ENCODE measurements around the gene MAP7D1.
"Not testable (repeated sequence)": the region's sequence is repeated elsewhere in the genome, so short reads cannot be mapped to it uniquely, and the experiment has no call there.

MAP7D1 gene

DNA sequence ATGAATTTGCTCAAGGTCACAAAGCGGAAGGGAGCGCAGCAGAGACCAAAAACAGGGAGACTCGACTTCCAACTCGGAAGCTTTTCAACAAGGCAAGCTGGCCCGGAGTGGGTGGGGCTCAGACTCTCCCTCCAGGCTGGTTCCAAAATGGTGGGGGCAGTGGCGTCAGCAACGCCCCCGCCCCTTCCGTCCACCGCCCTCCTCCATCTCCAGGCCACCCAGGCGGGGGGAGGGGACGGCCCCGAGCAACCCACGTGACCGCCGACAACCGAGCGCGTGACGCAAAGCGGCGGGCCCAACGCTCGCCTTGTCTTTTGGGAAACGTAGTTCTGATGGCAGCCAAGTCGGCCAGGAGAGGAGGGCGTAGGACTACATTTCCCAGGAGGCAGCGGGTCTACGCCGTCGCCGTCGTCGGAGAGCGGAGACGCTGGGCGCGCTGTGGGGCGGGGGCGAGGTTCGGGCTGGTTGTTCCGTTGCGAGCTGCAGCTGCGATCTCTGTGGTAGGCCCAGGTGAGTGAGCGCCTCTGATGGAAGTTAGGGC, 68.1 kb downstream of the MAP7D1 start, which contains the start of gene THRAP3:
Gene THRAP3 (plus strand): TSS at position 448 of the 541 bp plus-strand sequence. CDS start 58,121 bp downstream, outside the sequence.
- H3K4me1 ChIP-seq (ENCODE audit: insufficient read depth, insufficient read length): peaks cover 5% of the 10 kb centered on the region
- H3K36me3 ChIP-seq (ENCODE audit: insufficient read depth, insufficient read length, low read length): peaks cover 41% of the 10 kb centered on the region
- peak within 1 kb of the TSS; percentile 97 for H3K9ac ChIP-seq (ENCODE audit: insufficient read length, low read depth)
- peak; percentile 100 for DNase-seq (ENCODE audit: low read depth, low spot score)
- TF ChIP-seq YY1 (IDR thresholded peaks at IDR 0.05; ENCODE audit: insufficient read depth, insufficient read length) (peak; percentile 60), SUZ12 (IDR thresholded peaks at IDR 0.05; ENCODE audit: extremely low read depth, insufficient read depth, insufficient read length) (no peak)
- no peaks in the 10 kb centered on the region for H3K27me3 ChIP-seq (ENCODE audit: insufficient read depth, insufficient read length)
- no peaks in the 10 kb centered on the region for H3K9me3 ChIP-seq (ENCODE audit: insufficient read depth, low read length)
- peak within 1 kb of the TSS; percentile 80 for H3K4me3 ChIP-seq (ENCODE audit: insufficient read length, low read depth)

DNA sequence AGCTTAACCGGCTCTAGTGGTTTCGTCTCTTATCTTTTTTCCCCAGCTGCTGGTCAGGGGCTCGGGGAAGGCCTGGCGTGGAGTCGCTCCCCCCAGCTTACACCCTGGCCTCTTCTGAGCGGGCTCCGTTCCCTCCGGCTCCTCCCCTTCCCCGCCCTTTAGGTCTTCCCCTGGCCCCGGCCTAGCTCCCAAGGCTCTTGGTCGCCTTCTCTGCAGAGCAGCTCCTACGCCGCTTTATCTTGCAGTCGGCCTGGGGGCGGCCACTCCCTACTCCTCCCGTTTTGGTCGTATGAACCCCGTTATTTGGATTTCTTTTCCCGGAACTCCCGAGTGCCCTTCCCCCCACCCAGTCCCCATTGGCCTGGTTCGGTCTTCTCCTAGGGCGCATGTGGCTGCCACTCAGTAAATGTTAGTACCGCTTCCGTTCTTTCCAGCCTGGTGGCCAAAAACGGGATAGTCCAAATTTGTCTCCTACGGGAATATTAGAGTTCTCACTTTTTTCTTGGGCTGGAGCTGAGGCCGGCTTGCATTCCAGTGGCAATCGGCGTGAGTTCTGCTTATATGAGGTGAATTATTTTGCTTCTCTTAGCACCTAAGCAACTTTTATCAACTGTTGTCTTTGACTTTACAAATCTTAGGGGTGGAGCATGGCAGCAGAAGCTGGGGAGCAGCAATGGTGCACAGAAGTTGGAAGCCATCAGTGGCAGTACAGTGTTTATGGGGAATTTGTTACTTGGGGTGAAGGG, 68.8 kb downstream of the MAP7D1 start:
- TF ChIP-seq YY1 (IDR thresholded peaks at IDR 0.05; ENCODE audit: insufficient read depth, insufficient read length): no peak
- no peak for TF ChIP-seq ZNF274 (IDR thresholded peaks at IDR 0.05; ENCODE audit: low read depth, low read length)
- no peak for TF ChIP-seq SUZ12 (IDR thresholded peaks at IDR 0.05; ENCODE audit: extremely low read depth, insufficient read depth, insufficient read length)
- Histone ChIP-seq H3K4me1 (ENCODE audit: insufficient read depth, insufficient read length) (peaks cover 5% of the 10 kb centered on the region), H3K9ac (ENCODE audit: insufficient read length, low read depth) (peak overlapping the region; percentile 97)

DNA sequence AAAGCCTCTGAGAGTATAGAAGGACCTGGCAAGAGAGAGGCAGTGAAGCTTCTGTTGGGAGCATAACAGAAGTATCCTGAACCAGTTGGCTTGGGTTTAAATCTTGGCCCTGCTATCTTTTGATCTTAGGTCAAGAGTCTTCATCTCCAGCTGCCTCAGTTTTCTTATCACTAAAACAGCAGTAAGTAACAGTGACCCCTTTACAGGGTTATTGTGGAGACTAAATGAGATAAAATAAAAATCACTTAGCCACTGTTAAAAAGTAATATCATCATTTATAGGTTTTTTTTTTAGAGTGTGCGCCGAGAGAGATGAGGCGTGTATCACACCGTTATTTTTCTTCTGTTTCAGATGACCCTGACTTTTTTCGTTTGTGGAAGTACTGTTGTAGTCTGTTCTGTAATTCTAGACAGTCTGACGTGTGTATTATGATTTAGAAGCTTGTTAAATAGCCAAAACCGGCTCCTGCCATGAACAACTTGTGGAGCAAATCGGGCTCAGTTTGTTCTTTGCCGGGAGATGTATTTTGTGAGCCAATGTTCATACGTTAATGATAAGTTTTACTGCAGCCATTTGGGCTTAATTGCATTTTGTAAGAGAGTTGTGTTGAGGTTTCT, 69.4 kb downstream of the MAP7D1 start:
- H3K9me3 ChIP-seq (ENCODE audit: insufficient read depth, low read length): no peaks in the 10 kb centered on the region
- H3K36me3 ChIP-seq (ENCODE audit: insufficient read depth, insufficient read length, low read length): peaks cover 46% of the 10 kb centered on the region
- H3K4me3 ChIP-seq (ENCODE audit: insufficient read length, low read depth): peak overlapping the region; percentile 80
- peak overlapping the region; percentile 97 for H3K9ac ChIP-seq (ENCODE audit: insufficient read length, low read depth)
- H3K4me1 ChIP-seq (ENCODE audit: insufficient read depth, insufficient read length): peaks cover 5% of the 10 kb centered on the region
- H3K27me3 ChIP-seq (ENCODE audit: insufficient read depth, insufficient read length): no peaks in the 10 kb centered on the region
- TF ChIP-seq SUZ12 (IDR thresholded peaks at IDR 0.05; ENCODE audit: extremely low read depth, insufficient read depth, insufficient read length) (no peak), YY1 (IDR thresholded peaks at IDR 0.05; ENCODE audit: insufficient read depth, insufficient read length) (no peak), ZNF274 (IDR thresholded peaks at IDR 0.05; ENCODE audit: low read depth, low read length) (no peak)
- no peak for DNase-seq (ENCODE audit: low read depth, low spot score)

More for the DNA sequence above, 68.8 kb downstream of the MAP7D1 start:
- no peaks in the 10 kb centered on the region for H3K27me3 ChIP-seq (ENCODE audit: insufficient read depth, insufficient read length)
- H3K4me3 ChIP-seq (ENCODE audit: insufficient read length, low read depth): peak overlapping the region; percentile 80
- no peaks in the 10 kb centered on the region for H3K9me3 ChIP-seq (ENCODE audit: insufficient read depth, low read length)
- peak; percentile 75 for DNase-seq (ENCODE audit: low read depth, low spot score)
- H3K36me3 ChIP-seq (ENCODE audit: insufficient read depth, insufficient read length, low read length): peaks cover 44% of the 10 kb centered on the region

DNA sequence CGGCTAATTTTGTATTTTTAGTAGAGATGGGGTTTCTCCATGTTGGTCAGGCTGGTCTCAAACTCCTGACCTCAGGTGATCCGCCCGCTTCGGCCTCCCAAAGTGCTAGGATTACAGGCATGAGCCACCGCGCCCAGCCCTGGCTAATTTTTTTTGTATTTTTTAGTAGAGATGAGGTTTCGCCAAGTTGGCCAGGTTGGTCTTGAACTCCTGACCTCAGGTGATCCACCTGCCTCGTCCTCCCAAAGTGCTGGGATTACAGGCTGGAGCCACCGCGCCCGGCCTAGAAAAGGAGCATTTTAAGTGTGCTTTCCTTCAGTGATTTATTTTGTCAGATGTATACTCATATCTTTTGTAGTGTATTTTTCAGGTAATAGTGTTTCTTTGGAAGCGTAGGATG, 74.3 kb downstream of the MAP7D1 start:
- not testable (repeated sequence) for H3K27me3 ChIP-seq (ENCODE audit: insufficient read depth, insufficient read length); DNase-seq (ENCODE audit: low read depth, low spot score); H3K9ac ChIP-seq (ENCODE audit: insufficient read length, low read depth); H3K4me3 ChIP-seq (ENCODE audit: insufficient read length, low read depth); H3K4me1 ChIP-seq (ENCODE audit: insufficient read depth, insufficient read length); H3K9me3 ChIP-seq (ENCODE audit: insufficient read depth, low read length)
- H3K36me3 ChIP-seq (ENCODE audit: insufficient read depth, insufficient read length, low read length): peaks cover 73% of the 10 kb centered on the region
